HEK293 (cell line): ENCODE measurements around the gene EN1.

Source experiments
- CTCF ChIA-PET: fragments of 350-600 bp; formaldehyde crosslinking; extraction: SDS; loops from one replicate; lab custom pipeline; 2021; ENCODE audit warnings: antibody characterized with exemption; lab: Yijun Ruan, JAX
- POLR2A ChIA-PET: fragments of 300-600 bp; formaldehyde crosslinking; extraction: SDS; loops from one replicate; lab custom pipeline; 2020; ENCODE audit warnings: antibody characterized with exemption, inconsistent platforms; lab: Yijun Ruan, JAX
- H3K27ac ChIP-seq: fragments of 200-500 bp; sonication (Bioruptor generic); 2 replicates; pipeline ENCODE4 v1.5.1; 2014; ENCODE audit warnings: low read depth, low read length, control low read depth, inconsistent platforms; ENCODE audit errors: extremely low read depth
- H3K36me3 ChIP-seq, 2 experiments: fragments of 200-500 bp in 1 of 2; sonication (Bioruptor generic) in 1 of 2; 1 replicate in 1 of 2; 2 replicates in 1 of 2; pipeline ENCODE4 v1.5.1; 2014 to 2017; ENCODE audit warnings: inconsistent platforms in 2 of 2, low read length in 2 of 2; ENCODE audit not compliant: control insufficient read depth in 2 of 2, insufficient read depth in 1 of 2
- H3K4me1 ChIP-seq: fragments of 200-500 bp; sonication (Bioruptor generic); 2 replicates; pipeline ENCODE4 v1.5.1; 2014; ENCODE audit warnings: mild to moderate bottlenecking, low read length, inconsistent platforms; ENCODE audit not compliant: control insufficient read depth, insufficient read depth
- H3K4me3 ChIP-seq: 2 replicates; pipeline ENCODE4 v1.5.1; 2011; ENCODE audit warnings: low read depth, mild to moderate bottlenecking, control low read depth, low read length, moderate library complexity
- H3K9me3 ChIP-seq: fragments of 200-500 bp; sonication (Bioruptor generic); 2 replicates; pipeline ENCODE4 v1.5.1; 2014; ENCODE audit warnings: low read depth, low read length, inconsistent platforms; ENCODE audit not compliant: control insufficient read depth, insufficient read depth
- BCL11A ChIP-seq: fragments of 450-650 bp; formaldehyde crosslinking; IDR thresholded peaks from 2 replicates; pipeline ENCODE4 v1.5.1; 2016; ENCODE audit warnings: low read depth, missing biosample characterization, missing genetic modification characterization
- IKZF3 ChIP-seq: fragments of 450-650 bp; IDR thresholded peaks from 2 replicates; pipeline ENCODE4 v1.5.0; 2018; ENCODE audit warnings: missing biosample characterization, mild to moderate bottlenecking, missing genetic modification characterization, moderate library complexity
- KLF7 ChIP-seq: fragments of 450-650 bp; formaldehyde crosslinking; IDR thresholded peaks from 2 replicates; pipeline ENCODE4 v1.5.1; 2016; ENCODE audit warnings: missing biosample characterization, missing genetic modification characterization, borderline replicate concordance
- KLF8 ChIP-seq: fragments of 450-650 bp; formaldehyde crosslinking; IDR thresholded peaks from 2 replicates; pipeline ENCODE4 v1.5.1; 2016; ENCODE audit warnings: missing biosample characterization, missing genetic modification characterization
- MEIS1 ChIP-seq: sonication (generic); formaldehyde crosslinking; IDR thresholded peaks from 2 replicates; pipeline ENCODE4 v1.8.1; 2022; ENCODE audit warnings: missing genetic modification reagents, mild to moderate bottlenecking, borderline replicate concordance
- OVOL3 ChIP-seq: fragments of 450-650 bp; formaldehyde crosslinking; IDR thresholded peaks from 2 replicates; pipeline ENCODE4 v1.5.1; 2016; ENCODE audit warnings: missing biosample characterization, missing genetic modification characterization
- PRDM1 ChIP-seq: fragments of 450-650 bp; formaldehyde crosslinking; IDR thresholded peaks from 2 replicates; pipeline ENCODE4; 2016; ENCODE audit warnings: missing biosample characterization, missing genetic modification characterization
- ZIC2 ChIP-seq: fragments of 450-650 bp; formaldehyde crosslinking; IDR thresholded peaks from 2 replicates; pipeline ENCODE4 v1.5.1; 2016; ENCODE audit warnings: missing biosample characterization, missing genetic modification characterization
- ZNF37A ChIP-seq: fragments of 450-650 bp; IDR thresholded peaks from 2 replicates; pipeline ENCODE4 v1.5.1; 2018; ENCODE audit warnings: missing biosample characterization, missing genetic modification characterization
- ZNF416 ChIP-seq: fragments of 450-650 bp; formaldehyde crosslinking; IDR thresholded peaks from 2 replicates; pipeline ENCODE4 v1.5.1; 2016; ENCODE audit warnings: missing biosample characterization, missing genetic modification characterization
- ZNF510 ChIP-seq: fragments of 450-650 bp; formaldehyde crosslinking; IDR thresholded peaks from 2 replicates; pipeline ENCODE4 v1.5.1; 2018; ENCODE audit warnings: mild to moderate bottlenecking, missing genetic modification characterization, missing biosample characterization; ENCODE audit not compliant: insufficient replicate concordance
- ZNF529 ChIP-seq: fragments of 450-650 bp; formaldehyde crosslinking; IDR thresholded peaks from 2 replicates; pipeline ENCODE4 v1.5.1; 2017; ENCODE audit warnings: missing genetic modification characterization, missing biosample characterization; ENCODE audit not compliant: insufficient replicate concordance
- ZNF558 ChIP-seq: fragments of 450-650 bp; formaldehyde crosslinking; IDR thresholded peaks from 2 replicates; pipeline ENCODE4 v1.5.1; 2016; ENCODE audit warnings: missing biosample characterization, missing genetic modification characterization
- ZNF561 ChIP-seq: fragments of 450-650 bp; IDR thresholded peaks from 2 replicates; pipeline ENCODE4 v1.5.1; 2018; ENCODE audit warnings: missing biosample characterization, missing genetic modification characterization, borderline replicate concordance
- ZNF621 ChIP-seq: fragments of 450-650 bp; formaldehyde crosslinking; IDR thresholded peaks from 2 replicates; pipeline ENCODE4 v1.5.1; 2017; ENCODE audit warnings: missing biosample characterization, missing genetic modification characterization
- ZNF658 ChIP-seq: fragments of 450-650 bp; formaldehyde crosslinking; IDR thresholded peaks from 2 replicates; pipeline ENCODE4; 2016; ENCODE audit warnings: missing biosample characterization, missing genetic modification characterization
- ZNF664 ChIP-seq: fragments of 450-650 bp; formaldehyde crosslinking; IDR thresholded peaks from 2 replicates; pipeline ENCODE4 v1.5.1; 2016; ENCODE audit warnings: missing biosample characterization, missing genetic modification characterization
- ZNF670 ChIP-seq: fragments of 450-650 bp; formaldehyde crosslinking; IDR thresholded peaks from 2 replicates; pipeline ENCODE4 v1.5.1; 2016; ENCODE audit warnings: missing biosample characterization, missing genetic modification characterization, low read depth
- ZNF701 ChIP-seq: fragments of 450-650 bp; formaldehyde crosslinking; IDR thresholded peaks from 2 replicates; pipeline ENCODE4 v1.5.1; 2016; ENCODE audit warnings: missing biosample characterization, missing genetic modification characterization
- ZNF830 ChIP-seq: fragments of 450-650 bp; IDR thresholded peaks from 2 replicates; pipeline ENCODE4 v1.5.0; 2018; ENCODE audit warnings: missing biosample characterization, missing genetic modification characterization, low read depth, mild to moderate bottlenecking, moderate library complexity
- TF ChIP-seq, protein P1 (sequence below): fragments of 450-650 bp; formaldehyde crosslinking; IDR thresholded peaks from 2 replicates; pipeline ENCODE4 v1.5.1; 2016; ENCODE audit warnings: missing biosample characterization, missing genetic modification characterization
- TF ChIP-seq, protein P2 (sequence below): fragments of 450-650 bp; formaldehyde crosslinking; IDR thresholded peaks from 2 replicates; pipeline ENCODE4 v1.5.1; 2017; ENCODE audit warnings: missing biosample characterization, missing genetic modification characterization

The EN1 gene

DNA sequence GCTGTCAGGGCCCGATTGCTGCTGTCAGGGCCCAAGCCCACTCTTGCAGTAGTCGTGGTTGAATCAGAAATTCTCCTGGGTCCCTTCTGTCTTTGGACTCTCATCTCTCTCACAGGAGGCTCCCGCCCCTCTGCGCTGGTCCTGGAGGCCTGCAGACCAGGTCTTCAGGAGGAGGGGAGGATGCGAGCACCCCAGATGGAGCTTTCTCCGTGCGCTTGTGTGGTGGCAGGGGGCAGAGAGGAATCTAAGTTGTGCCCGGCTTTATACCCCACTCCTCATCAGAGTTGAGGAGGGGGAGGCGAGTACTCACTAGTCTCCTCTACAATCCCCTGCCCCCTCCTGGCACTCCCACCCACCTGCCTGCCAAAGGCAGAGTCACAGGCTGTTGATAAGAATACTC lies 10.4 kb downstream of the EN1 start:
- H3K36me3 ChIP-seq = peaks cover 0 to 22% of the 10 kb centered on the region in 2 experiments; a peak in 1 of 3 replicates
- TF ChIP-seq IKZF3 (tag by site-specific recombination) (no peak), ZNF830 (tag by site-specific recombination) (no peak)
- no peak overlapping the region for H3K4me3 ChIP-seq
- POLR2A ChIA-PET = no interaction called here
- CTCF ChIA-PET = no interaction called here
- no peaks in the 10 kb centered on the region for H3K9me3 ChIP-seq
- H3K27ac ChIP-seq = no peak overlapping the region
- no peaks in the 10 kb centered on the region for H3K4me1 ChIP-seq

DNA sequence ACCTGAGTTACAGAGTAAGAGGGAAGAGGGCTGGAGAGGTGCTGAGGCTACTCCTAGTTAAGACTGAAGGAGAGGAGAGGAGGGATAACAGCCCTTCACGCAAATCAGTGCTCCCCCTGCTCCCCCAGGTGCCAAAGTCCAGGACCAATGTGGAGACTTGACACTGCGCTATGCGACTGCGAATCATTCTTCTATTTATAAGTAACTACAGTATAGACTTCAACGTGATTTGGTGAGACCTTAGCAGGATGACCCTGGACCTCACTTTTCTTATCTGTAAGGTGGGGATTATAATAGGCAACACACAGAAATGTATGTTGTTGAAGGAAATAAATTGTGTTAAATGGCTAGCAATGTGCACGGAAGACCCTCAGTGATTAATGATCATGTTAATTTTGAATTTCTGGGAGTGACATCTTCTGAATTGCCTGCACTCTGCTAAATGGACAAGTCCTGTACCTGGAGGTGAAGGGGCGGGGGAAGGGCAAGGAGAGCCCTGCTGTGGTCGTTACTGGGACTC lies 11.0 kb downstream of the EN1 start:
- no peaks in the 10 kb centered on the region for H3K9me3 ChIP-seq
- peaks cover 0 to 16% of the 10 kb centered on the region in 2 experiments; a peak in 1 of 3 replicates for H3K36me3 ChIP-seq
- no peak overlapping the region for H3K4me3 ChIP-seq
- TF ChIP-seq ZNF664 (tag by site-specific recombination) (no peak), BCL11A (tag by site-specific recombination) (no peak), KLF7 (tag by site-specific recombination) (no peak), ZNF558 (tag by site-specific recombination) (no peak)
- H3K27ac ChIP-seq = no peak overlapping the region
- H3K4me1 ChIP-seq = no peaks in the 10 kb centered on the region
- POLR2A ChIA-PET = no interaction called here
- CTCF ChIA-PET = no interaction called here

DNA sequence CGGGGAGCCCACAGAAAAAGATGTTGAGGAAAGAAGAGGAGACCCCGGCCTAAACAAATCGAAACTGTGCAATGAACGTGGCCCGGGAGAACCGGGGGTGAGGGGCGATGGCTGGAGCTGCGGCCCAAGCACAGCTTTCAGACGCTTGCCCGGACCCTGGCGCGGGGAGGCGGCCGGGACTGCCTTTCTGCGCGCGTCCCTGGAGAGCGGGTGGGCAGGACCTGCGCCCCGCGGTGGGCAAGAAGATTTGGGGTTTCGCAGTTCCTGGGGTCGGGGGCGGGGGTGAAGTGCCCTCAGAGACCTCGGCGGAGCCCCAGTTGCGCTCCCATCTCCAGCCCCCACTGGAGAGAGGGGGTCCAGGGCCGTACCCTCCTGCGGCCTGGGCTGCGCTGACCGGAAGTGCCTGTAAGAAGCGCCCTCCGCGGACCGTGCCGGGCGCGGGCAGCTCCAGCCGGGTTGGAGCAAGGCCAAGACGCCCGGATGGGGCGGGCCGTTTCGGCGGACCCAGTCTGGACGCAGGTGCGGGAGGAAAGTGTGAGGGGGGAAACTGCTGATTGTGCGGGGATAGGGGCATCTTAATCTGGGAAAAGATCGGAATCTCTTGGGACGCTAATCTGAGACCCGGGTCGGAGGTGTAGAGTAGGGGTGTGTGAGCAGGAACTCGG lies 11.6 kb downstream of the EN1 start:
- Histone ChIP-seq H3K9me3 (no peaks in the 10 kb centered on the region), H3K4me1 (no peaks in the 10 kb centered on the region), H3K4me3 (peak overlapping the region; percentile 27), H3K36me3 (peaks cover 0 to 10% of the 10 kb centered on the region in 2 experiments; a peak in 1 of 3 replicates), H3K27ac (no peak overlapping the region)
- no peak for TF ChIP-seq ZNF701 (tag by site-specific recombination)
- TF ChIP-seq ZIC2 = no peak
- no peak for TF ChIP-seq OVOL3 (tag by site-specific recombination)
- CTCF ChIA-PET = no interaction called here
- POLR2A ChIA-PET = no interaction called here

DNA sequence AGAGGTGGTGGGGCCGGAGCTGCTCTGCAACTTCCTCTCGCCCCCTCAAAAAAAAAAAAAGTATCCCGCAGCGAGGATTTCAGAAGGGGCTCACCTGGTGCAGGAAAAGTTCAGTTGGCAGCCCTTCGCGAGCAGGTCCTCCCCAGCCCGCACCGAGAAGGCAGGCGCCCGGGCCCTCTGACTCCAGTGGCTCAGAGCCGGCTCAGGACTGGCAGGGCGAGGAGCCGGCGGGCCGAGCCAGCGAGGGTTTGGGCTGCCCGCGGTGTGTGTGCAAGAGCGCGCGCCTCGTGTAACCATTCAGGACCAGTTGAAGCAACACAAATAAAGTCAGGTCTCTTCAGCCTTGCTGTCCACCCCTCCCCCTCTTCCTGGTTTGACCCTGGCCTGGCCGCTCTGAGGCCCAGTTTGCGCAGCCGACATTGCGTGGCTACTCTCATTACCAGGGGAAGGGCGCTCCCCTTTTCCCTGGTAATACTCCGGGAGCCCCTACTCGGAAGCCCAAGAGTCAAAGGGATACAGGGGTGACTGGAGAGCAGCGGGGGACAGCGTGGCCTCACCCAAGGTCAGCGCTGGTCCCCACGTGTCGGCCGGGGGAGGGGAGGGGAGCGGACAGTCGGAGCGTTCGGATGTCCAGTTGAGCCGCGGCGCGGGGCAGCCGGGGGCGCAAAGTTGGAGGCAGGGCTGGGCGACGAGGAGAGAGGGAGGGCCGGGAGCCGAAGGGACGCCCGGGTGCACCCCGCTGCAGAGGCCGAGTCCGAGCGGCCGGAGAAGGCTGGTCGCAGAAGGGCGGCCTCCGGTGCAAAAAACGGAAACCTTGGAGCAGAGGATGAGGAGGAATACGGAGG lies 12.3 kb downstream of the EN1 start:
- Histone ChIP-seq H3K4me1 (no peaks in the 10 kb centered on the region), H3K36me3 (peaks cover 0 to 4% of the 10 kb centered on the region in 2 experiments; a peak in 1 of 3 replicates), H3K27ac (no peak overlapping the region), H3K9me3 (no peaks in the 10 kb centered on the region), H3K4me3 (no peak overlapping the region)
- ChIA-PET CTCF (interaction anchor here (0.7 kb wide), 1 partner anchor 989 kb away, joined by 3 read pairs; no protein-coding TSS in a partner anchor), POLR2A (no interaction called here)
- TF ChIP-seq ZNF670 (tag by site-specific recombination) (no peak), ZNF529 (tag by site-specific recombination) (no peak), MEIS1 (no peak), KLF8 (tag by site-specific recombination) (no peak), ZNF416 (tag by site-specific recombination) (no peak), ZNF621 (tag by site-specific recombination) (no peak), ZNF561 (no peak), ZNF510 (no peak), ZNF658 (tag by site-specific recombination) (no peak), ZNF37A (no peak), PRDM1 (tag by site-specific recombination) (no peak)
- TF ChIP-seq, protein P1, sequence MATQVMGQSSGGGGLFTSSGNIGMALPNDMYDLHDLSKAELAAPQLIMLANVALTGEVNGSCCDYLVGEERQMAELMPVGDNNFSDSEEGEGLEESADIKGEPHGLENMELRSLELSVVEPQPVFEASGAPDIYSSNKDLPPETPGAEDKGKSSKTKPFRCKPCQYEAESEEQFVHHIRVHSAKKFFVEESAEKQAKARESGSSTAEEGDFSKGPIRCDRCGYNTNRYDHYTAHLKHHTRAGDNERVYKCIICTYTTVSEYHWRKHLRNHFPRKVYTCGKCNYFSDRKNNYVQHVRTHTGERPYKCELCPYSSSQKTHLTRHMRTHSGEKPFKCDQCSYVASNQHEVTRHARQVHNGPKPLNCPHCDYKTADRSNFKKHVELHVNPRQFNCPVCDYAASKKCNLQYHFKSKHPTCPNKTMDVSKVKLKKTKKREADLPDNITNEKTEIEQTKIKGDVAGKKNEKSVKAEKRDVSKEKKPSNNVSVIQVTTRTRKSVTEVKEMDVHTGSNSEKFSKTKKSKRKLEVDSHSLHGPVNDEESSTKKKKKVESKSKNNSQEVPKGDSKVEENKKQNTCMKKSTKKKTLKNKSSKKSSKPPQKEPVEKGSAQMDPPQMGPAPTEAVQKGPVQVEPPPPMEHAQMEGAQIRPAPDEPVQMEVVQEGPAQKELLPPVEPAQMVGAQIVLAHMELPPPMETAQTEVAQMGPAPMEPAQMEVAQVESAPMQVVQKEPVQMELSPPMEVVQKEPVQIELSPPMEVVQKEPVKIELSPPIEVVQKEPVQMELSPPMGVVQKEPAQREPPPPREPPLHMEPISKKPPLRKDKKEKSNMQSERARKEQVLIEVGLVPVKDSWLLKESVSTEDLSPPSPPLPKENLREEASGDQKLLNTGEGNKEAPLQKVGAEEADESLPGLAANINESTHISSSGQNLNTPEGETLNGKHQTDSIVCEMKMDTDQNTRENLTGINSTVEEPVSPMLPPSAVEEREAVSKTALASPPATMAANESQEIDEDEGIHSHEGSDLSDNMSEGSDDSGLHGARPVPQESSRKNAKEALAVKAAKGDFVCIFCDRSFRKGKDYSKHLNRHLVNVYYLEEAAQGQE (tag by site-specific recombination) = no peak
- TF ChIP-seq, protein P2, sequence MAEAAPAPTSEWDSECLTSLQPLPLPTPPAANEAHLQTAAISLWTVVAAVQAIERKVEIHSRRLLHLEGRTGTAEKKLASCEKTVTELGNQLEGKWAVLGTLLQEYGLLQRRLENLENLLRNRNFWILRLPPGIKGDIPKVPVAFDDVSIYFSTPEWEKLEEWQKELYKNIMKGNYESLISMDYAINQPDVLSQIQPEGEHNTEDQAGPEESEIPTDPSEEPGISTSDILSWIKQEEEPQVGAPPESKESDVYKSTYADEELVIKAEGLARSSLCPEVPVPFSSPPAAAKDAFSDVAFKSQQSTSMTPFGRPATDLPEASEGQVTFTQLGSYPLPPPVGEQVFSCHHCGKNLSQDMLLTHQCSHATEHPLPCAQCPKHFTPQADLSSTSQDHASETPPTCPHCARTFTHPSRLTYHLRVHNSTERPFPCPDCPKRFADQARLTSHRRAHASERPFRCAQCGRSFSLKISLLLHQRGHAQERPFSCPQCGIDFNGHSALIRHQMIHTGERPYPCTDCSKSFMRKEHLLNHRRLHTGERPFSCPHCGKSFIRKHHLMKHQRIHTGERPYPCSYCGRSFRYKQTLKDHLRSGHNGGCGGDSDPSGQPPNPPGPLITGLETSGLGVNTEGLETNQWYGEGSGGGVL (tag by site-specific recombination) = no peak
